OCI-LY7 (cell line): ENCODE measurements around the gene ANKRD39. TPM values are rescaled to one million over a fixed set of nuclear protein-coding genes. Genes with fewer than 3 reads are reported as not detected.

Source experiments
- BruUV-seq: library from RNA; stranded (reverse); fragments of 400-500 nt; replicated peaks from 2 replicates; lab custom pipeline; 2021; lab: Mats Ljungman, UMichigan
- CTCF ChIA-PET: fragments of 300-600 bp; sonication (Branson Sonifier 250); formaldehyde crosslinking; loops from one replicate; lab custom pipeline; 2022; ENCODE audit warnings: antibody characterized with exemption; ENCODE audit not compliant: unreplicated experiment; lab: Charles Lee
- POLR2A ChIA-PET: fragments of 300-600 bp; sonication (Branson Sonifier 250); formaldehyde crosslinking; loops from one replicate; lab custom pipeline; 2022; ENCODE audit warnings: antibody characterized with exemption; lab: Charles Lee
- DNase-seq: peaks from one replicate; pipeline ENCODE4 v3.0.0-alpha.2; 2015; ENCODE audit warnings: low spot score
- H2AFZ ChIP-seq: fragments of 200-600 bp; sonication (generic), shearing (Covaris generic); 2 replicates; pipeline ENCODE4 v1.6.1; 2014; ENCODE audit warnings: mild to moderate bottlenecking, antibody characterized with exemption, low read length, moderate library complexity
- H3K27ac ChIP-seq: fragments of 200-600 bp; sonication (generic); 2 replicates; pipeline ENCODE4 v1.5.1; 2014; ENCODE audit warnings: mixed run types, low read depth, mild to moderate bottlenecking, moderate library complexity, low read length, inconsistent platforms; ENCODE audit not compliant: poor library complexity, severe bottlenecking
- H3K36me3 ChIP-seq: fragments of 200-600 bp; sonication (generic); 2 replicates; pipeline ENCODE4 v1.6.1; 2014; ENCODE audit warnings: mild to moderate bottlenecking, antibody characterized with exemption, low read length, moderate library complexity, mixed read lengths; ENCODE audit not compliant: insufficient read depth
- H3K4me1 ChIP-seq: fragments of 200-600 bp; sonication (generic); 2 replicates; pipeline ENCODE4 v1.5.1; 2014; ENCODE audit warnings: mild to moderate bottlenecking, low read length; ENCODE audit not compliant: insufficient read depth, poor library complexity, severe bottlenecking
- H3K4me2 ChIP-seq: fragments of 200-600 bp; sonication (generic); 2 replicates; pipeline ENCODE4 v1.6.1; 2014; ENCODE audit warnings: mild to moderate bottlenecking, low read length
- H3K4me3 ChIP-seq: fragments of 200-600 bp; sonication (generic); 2 replicates; pipeline ENCODE4 v1.5.1; 2014; ENCODE audit warnings: mild to moderate bottlenecking, low read depth, low read length; ENCODE audit not compliant: poor library complexity, severe bottlenecking
- H3K79me2 ChIP-seq: fragments of 200-600 bp; sonication (generic); 2 replicates; pipeline ENCODE4 v1.6.1; 2016; ENCODE audit warnings: low read depth, mild to moderate bottlenecking, low read length, moderate library complexity, mixed read lengths; ENCODE audit not compliant: insufficient read depth
- H3K9me2 ChIP-seq: fragments of 200-600 bp; sonication (generic); 2 replicates; pipeline ENCODE4 v1.6.1; 2016; ENCODE audit warnings: mild to moderate bottlenecking, low read length, mixed read lengths; ENCODE audit not compliant: insufficient read depth
- H3K9me3 ChIP-seq: fragments of 200-600 bp; sonication (generic); 2 replicates; pipeline ENCODE4 v1.6.1; 2014; ENCODE audit warnings: mild to moderate bottlenecking, mixed run types, low read length, mixed read lengths
- H4K20me1 ChIP-seq: fragments of 200-600 bp; sonication (generic); 2 replicates; pipeline ENCODE4 v1.6.1; 2014; ENCODE audit warnings: mild to moderate bottlenecking, antibody characterized with exemption, low read length, moderate library complexity, mixed read lengths; ENCODE audit not compliant: insufficient read depth
- EZH2phosphoT487 ChIP-seq: fragments of 200-600 bp; sonication (generic); IDR thresholded peaks from 2 replicates; pipeline ENCODE4 v1.6.1; 2018; ENCODE audit warnings: low read depth, borderline replicate concordance, mild to moderate bottlenecking, mixed run types, antibody characterized with exemption, low read length, moderate library complexity, mixed read lengths
- intact Hi-C: fragments of 100-400 bp; cut with micrococcal nuclease; formaldehyde crosslinking; loops from one replicate; pipeline ENCODE4 v1.10.0; 2022; ENCODE audit not compliant: unreplicated experiment
- total RNA-seq, 2 experiments: library from RNA; depleted of rRNA in 1 of 2; stranded (reverse); fragments of >200 nt in 1 of 2; shearing (Covaris generic) in 1 of 2; gene quantifications; 2 replicates each; pipeline ENCODE4 v1.2.3, GENCODE V29; 2014 to 2022
- TF ChIP-seq, protein P1 (sequence below): fragments of 200-600 bp; sonication (generic); conservative IDR thresholded peaks from 2 replicates; pipeline ENCODE4 v1.5.1; 2014; ENCODE audit warnings: mild to moderate bottlenecking, antibody characterized with exemption, low read length, moderate library complexity, mixed read lengths

Gene ANKRD39
- total RNA-seq, 2 experiments from 2014 or later: 22.2 to 24.1 TPM

DNA sequence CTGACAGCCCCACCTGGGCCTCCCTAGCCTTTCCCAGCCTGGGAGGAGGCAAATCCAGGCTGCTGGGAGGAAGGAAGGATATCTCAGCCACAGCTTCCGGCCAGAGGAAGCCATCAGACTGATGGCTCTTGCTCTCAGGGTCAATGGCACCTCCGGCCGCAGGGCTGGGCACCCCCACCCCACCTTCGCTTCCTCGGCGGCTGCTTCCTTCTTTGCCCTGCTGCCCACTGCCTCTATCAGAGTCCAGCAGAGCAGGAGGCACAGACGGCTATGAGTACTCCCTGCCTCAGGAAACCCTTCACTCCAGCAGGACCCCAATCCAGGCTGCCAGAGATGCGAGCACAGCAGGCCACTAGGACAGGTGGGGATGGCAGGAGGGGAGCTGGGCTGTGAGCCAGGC, 8.8 kb upstream of the ANKRD39 start:
- no peak for DNase-seq
- intact Hi-C loops: no loop called here
- H4K20me1 ChIP-seq: no peaks in the 10 kb centered on the region
- H3K79me2 ChIP-seq: no peaks in the 10 kb centered on the region
- H3K27ac ChIP-seq: no peak overlapping the region
- H3K4me1 ChIP-seq: peaks cover 13% of the 10 kb centered on the region
- H3K9me2 ChIP-seq: no peaks in the 10 kb centered on the region
- POLR2A ChIA-PET: no interaction called here
- H3K9me3 ChIP-seq: no peaks in the 10 kb centered on the region
- no peaks in the 10 kb centered on the region for H3K36me3 ChIP-seq
- TF ChIP-seq, protein P1, sequence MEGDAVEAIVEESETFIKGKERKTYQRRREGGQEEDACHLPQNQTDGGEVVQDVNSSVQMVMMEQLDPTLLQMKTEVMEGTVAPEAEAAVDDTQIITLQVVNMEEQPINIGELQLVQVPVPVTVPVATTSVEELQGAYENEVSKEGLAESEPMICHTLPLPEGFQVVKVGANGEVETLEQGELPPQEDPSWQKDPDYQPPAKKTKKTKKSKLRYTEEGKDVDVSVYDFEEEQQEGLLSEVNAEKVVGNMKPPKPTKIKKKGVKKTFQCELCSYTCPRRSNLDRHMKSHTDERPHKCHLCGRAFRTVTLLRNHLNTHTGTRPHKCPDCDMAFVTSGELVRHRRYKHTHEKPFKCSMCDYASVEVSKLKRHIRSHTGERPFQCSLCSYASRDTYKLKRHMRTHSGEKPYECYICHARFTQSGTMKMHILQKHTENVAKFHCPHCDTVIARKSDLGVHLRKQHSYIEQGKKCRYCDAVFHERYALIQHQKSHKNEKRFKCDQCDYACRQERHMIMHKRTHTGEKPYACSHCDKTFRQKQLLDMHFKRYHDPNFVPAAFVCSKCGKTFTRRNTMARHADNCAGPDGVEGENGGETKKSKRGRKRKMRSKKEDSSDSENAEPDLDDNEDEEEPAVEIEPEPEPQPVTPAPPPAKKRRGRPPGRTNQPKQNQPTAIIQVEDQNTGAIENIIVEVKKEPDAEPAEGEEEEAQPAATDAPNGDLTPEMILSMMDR: no peak
- no peak for TF ChIP-seq EZH2phosphoT487
- peak overlapping the region; percentile 45; the same call in 1 of the 2 replicates for H3K4me2 ChIP-seq
- peak overlapping the region; percentile 66 for H2AFZ ChIP-seq
- no TSS peak for BruUV-seq
- no peak overlapping the region for H3K4me3 ChIP-seq
- CTCF ChIA-PET: interaction anchor here (1.3 kb wide), 1 partner anchor 9 kb away, joined by 4 read pairs; the partner anchor contains the start of gene ANKRD39

DNA sequence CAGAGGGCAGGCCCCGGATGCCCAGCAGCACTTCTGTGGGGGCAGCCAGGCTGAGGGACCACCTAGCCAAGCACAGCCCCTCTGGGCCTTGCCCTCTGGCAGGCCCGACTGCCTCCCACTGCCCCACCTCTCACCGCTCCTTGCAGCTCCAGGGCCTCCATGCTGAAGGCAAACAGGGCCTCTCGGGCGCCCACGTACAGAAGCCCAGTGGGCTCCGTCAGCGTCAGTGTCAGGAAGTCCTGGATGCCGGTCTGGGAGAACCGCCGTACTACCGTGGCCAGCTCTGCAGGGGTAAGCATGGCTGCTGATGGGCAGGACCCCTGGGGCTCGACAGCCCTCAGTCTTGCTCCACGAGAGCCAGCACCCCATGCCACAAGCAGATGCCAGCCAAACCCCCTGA, 8.3 kb upstream of the ANKRD39 start:
- Histone ChIP-seq H3K4me3 (no peak overlapping the region), H3K79me2 (no peaks in the 10 kb centered on the region), H3K4me1 (peaks cover 13% of the 10 kb centered on the region), H3K27ac (no peak overlapping the region), H3K36me3 (no peaks in the 10 kb centered on the region), H3K4me2 (no peak overlapping the region), H4K20me1 (no peaks in the 10 kb centered on the region), H3K9me3 (no peaks in the 10 kb centered on the region), H2AFZ (no peak overlapping the region), H3K9me2 (no peaks in the 10 kb centered on the region)
- TF ChIP-seq, protein P1: no peak
- TF ChIP-seq EZH2phosphoT487: no peak
- CTCF ChIA-PET: no interaction called here
- intact Hi-C loops: no loop called here
- no TSS peak for BruUV-seq
- POLR2A ChIA-PET: no interaction called here
- DNase-seq: no peak

DNA sequence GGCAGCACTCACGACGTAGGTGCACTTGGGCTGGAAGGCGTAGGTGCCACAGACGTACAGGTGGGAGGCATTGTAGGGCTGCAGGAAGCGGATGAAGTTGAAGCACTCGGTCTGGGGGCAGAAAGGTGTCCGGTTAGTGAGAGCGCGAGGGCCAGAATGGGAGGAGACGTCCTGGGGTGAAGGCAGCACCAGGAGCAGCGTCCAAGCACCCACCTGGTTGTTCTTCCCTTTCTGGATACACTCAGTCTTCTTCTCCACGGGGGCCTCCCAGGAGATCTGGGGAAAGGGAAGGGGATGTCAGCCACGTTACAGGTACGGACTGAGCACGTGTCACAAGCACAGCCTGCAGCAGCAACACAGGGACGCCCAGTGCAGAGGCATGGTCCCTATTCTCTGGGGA, 7.8 kb upstream of the ANKRD39 start:
- Histone ChIP-seq H3K27ac (no peak overlapping the region), H3K4me3 (no peak overlapping the region), H3K9me2 (no peaks in the 10 kb centered on the region), H2AFZ (no peak overlapping the region), H3K36me3 (no peaks in the 10 kb centered on the region), H3K9me3 (no peaks in the 10 kb centered on the region), H3K79me2 (no peaks in the 10 kb centered on the region), H4K20me1 (no peaks in the 10 kb centered on the region), H3K4me1 (peaks cover 13% of the 10 kb centered on the region), H3K4me2 (no peak overlapping the region)
- BruUV-seq: no TSS peak
- intact Hi-C loops: no loop called here
- POLR2A ChIA-PET: no interaction called here
- DNase-seq: no peak
- CTCF ChIA-PET: no interaction called here
- TF ChIP-seq EZH2phosphoT487: no peak
- TF ChIP-seq, protein P1: no peak
